IPS DF 4.7 (cell line): Measurements from ENCODE around the gene TAF1B.
"Not testable (repeated sequence)": the region's sequence is repeated elsewhere in the genome, so short reads cannot be mapped to it uniquely, and the experiment has no call there.

Experiments
- DNase-seq: peaks from one replicate; pipeline ENCODE4 v3.0.0-alpha.2; 2013; ENCODE audit warnings: low spot score; ENCODE audit errors: extremely low read depth

Gene TAF1B

DNA sequence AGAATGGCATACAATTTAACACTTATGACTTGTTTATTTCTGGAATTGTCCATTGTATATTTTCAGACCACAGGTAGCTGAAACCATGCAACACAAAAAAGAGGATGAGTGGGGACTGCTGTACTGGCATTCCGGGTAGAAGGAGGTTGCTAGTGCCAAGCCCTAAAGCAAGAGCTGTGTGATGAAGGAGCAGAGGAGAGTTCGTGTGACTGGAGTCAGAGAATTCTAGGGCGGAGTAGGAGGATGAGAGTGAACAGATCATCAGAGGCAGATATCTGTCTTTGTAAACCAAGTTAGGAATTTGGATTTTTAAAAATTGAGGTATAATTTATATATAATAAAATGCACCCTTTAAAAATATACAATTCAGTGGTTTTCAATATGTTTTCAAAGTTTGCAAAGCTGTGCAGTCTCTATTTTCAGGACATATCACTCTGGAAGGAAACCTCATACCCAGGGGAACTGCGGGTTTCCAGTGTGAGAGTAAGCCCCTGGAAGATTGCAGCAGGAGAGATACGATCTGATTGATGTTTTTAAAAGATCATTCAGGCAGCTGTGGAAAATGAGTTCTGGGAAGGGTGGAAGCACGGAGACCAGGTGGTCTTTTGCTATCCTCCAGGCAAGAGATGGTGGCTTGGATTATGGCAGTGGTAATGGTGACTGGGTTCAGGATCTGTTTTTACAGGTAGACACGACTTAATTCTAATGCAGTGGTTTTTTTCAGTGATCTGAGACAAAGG, 36.4 kb downstream of the TAF1B start:
- DNase-seq: no peak

DNA sequence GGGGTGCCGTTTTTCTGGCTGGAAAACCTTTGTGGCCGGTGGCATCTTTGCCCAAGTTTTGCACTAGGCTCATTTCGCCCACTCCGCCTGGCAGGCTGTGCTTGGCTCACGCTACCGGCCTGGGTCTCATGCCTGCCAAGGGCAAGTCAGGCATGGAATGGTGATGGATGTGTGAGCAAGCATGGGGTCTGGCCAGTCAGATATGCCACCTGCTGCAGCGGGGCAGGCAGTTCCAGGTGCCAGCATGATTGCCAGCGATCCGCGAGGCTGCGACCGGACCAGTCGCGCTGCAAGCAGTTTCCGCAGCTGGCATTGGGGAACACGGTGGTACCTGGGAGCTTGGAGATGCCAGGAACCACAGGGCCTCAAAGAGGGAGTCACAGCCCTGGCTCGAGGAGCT, 40.6 kb downstream of the TAF1B start:
- no peak for DNase-seq

DNA sequence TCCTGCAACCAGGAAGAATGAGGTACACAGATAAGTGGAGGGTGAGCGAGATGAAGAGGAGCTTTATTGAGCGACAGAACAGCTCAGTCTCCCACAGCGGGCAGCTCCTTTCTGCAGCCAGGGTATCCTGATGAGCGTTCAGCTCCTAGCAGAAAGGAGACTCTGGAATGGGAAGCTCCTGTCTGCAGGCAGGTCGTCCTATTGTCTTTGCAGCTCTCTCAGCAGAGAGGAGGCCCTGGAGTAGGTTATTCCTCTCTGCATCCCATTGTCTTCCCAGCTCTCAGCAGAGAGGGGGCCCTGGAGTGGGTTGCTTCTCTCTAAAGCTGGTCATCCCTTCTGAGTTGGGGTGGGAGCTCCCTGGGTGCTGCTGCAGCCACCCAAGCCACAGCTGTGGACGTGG, 41.2 kb downstream of the TAF1B start:
- no peak for DNase-seq

DNA sequence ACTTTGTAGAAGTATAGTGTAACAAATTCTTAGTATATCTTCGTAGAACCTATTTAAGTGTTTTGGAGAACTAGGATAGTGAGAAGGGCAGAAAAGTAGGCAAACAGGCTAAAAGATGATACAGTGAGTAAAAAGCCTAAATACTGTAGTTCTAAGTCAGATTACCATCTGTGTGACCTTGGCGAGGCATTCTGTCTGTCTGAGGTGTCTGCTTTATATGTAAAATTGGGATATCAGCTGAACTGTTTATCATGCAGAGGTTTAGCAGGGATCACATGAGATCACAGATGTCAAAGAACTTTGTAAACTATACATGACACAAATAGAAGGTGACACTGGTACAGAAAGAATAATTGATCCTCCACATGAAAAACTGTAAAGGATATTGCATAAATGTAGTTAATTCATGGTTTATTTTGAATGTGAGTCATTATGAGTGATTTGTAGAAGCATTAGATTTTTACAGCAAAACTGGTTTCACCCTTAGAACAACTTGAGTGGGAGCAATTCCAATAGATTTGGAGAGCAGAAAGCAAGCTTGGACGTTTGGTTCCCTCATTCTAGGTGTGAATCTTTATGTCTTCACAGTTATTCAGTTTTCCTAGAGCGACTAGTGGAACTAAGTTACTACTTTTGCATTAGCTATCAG, 41.9 kb downstream of the TAF1B start:
- no peak for DNase-seq

DNA sequence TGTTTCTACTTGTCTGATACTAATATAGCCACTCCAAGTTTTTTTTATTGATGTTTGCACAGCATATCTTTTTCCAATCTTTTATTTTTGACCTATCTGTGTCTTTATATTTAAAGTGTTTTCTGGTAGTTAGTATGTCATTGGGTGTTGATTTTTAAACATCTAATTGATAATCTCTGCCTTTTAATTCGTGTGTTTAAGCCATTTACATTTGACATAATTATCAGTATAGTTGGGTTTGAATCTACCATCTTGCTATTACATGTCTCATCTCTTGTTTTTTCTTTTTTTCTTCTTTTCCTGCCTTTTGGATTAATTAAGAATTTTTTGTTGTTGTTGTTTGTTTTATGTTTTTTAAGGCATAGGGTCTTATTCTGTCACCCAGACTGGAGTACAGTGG, 44.2 kb downstream of the TAF1B start:
- DNase-seq: no peak

DNA sequence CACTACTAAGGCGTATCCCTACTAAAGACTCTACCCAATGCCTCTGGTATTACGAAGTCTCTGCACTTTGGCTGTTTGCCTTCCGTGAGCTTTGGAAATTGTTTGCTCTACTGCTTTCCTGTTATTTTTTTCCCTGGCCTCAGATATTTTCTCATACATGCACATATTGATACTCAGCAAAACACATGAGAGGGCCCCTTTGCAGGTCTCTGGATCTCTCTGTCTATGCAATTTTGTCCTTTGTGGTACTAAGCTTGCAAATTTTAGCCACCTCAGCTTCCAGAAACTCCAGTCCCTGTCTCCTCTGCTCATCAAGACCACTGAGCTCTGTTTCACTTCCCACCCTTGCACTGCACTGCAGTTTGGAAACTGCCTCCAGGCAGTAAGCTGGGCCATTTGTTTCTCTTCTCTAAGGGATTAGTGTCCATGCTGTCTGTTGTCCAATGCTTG, 46.6 kb downstream of the TAF1B start:
- no peak for DNase-seq

DNA sequence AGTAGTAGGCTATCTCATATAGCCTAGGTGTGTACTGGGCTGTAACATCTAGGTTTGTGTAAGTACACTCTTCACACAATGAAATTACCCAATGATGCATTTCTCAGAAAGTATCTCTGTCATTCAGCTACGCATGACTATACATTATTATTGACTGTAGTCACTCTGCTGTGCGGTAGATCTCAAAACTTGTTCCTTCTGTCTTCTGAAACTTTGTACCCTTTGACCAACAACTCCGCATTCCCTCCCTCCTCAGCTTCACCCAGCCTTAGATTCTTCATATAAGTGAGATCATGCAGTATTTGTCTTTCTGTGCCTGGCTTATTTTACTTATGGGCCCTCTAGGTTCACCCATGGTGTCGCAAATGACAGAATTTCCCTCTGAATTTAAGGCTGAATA, 49.0 kb downstream of the TAF1B start:
- DNase-seq: no peak

DNA sequence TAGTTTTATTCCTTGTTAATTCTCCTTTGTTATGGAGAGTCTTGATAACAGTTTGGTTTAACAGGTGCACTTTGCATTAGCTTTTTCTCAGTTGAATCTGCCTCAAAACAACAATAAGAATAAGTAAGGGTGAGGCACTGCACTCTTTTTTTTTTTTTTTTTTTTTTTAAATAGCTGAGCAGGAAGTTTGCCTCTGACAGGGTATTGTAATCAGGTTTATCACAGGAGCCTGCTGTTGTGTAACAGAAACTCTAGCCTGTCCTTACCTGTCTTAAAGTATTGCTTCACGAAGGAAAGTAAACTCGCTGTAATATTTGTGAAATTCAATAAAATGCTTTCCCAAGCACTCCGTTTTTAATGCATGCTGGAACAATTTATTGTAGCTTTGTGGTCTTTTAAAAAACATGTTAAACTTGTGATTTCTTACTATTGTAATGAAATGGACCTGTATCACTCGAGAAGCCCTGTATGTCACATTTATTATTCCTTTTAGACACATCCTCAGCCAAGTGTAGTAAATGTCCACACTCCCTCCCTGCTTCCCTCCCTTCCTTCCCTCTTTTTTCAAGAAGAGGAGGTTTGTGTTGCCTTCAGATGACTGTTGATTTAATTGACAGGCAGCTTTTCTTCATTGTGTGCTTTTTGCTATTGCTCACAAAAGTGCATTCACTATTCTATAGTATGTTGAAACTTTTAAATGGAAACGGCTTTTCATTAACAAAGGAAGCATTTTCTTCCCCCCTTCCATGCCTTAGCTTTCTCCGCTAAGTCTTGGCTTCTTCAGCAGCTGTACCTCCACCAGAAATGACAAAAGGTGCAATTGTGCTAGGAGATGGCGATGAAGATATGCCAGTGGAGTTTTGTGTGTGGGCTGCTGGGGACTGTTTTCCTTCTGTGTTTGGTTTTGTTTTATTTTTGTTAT, 52.7 kb downstream of the TAF1B start:
- no peak for DNase-seq

DNA sequence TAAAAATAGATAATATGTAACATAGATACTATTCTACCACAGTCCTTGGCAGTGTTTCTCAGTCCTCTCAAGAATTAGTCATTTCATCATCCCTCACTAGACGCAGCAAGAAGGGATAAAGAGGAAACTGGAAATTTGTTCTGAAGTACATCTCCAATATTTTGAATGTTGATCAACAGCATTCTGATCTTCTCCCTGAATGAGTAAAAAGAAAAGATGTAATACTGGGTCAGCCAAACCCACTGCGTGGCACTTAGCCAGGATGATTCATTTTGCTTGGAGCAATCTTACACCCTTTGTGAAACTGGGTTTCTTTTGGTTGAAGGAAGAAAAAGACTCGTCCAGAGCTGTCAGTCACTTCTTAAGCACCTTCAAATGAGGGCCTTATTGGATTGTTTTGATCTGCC, 54.1 kb downstream of the TAF1B start:
- DNase-seq: no peak

DNA sequence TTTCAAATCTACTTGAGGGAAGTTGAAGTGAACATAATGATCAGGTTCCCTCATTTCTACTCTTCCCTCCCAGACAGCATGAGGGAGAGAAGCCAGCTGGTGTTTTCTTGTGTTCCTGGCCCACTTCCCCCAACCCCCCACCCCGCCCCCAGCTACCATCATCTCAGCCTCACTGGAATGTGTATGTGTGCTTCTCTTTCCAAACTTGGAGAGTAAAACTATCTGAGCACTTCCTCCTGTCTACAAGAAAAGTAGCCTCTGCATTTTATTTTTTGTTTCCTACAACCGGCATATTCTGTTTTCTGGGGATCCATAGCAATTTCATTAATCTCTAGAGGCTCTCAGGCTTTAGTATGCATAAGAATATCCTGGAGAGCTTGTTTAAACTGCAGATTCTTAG, 54.6 kb downstream of the TAF1B start:
- no peak for DNase-seq

DNA sequence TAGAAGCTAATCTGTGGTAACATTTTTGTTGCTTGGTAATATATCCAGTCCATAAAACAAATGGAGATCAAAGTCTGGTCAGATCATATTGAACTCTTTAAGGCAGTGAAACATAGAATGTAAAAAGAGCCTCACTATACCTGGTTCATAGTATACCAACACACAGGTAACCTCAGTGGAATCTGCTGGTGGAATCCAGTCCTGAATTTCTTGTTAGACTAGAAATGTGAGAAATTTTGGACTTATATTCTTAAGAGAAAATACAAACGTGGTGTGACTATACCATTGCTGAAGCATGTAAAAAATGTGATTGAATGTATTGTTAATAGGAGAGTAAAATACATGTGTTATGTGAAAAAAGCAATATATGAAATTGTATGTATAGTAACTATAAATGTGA, 62.1 kb downstream of the TAF1B start:
- no peak for DNase-seq

DNA sequence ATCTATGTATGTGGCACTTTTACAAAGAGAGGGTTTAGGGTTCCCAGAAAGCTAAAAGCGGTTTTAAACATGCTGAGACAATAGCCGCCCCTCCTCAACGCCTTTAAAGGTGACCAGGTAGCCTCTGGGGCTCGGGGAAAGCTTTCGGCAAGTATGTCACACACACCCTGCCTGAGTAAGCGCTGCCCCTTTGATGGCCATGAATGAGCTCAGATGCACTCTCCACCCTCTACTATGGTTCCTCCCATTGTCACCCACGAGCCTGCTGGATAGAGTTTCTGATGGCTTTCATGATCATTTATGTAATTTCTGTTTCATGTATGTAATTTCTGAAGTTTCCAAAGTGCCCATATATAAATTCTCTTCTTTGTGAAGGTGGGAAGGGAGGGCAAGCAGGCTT, 64.1 kb downstream of the TAF1B start:
- no peak for DNase-seq

DNA sequence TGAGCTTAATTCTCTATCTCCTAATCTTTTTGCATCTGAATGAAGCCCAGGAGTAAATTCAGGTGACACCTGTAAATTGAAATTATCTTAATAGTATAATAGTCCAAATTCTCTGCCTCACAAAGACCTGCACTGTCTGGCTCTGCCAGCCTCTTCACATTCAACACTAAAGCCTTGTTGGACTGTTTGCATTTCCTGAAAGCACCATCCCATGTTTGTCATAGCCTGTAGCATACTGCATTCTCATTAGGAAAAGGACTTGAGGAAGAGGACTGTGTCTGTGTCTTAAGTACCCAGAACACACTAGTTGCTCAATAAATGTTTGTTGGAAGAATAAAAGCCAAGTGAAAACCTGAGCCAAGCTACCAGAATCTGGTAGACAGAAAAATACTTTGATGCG, 65.4 kb downstream of the TAF1B start:
- no peak for DNase-seq

DNA sequence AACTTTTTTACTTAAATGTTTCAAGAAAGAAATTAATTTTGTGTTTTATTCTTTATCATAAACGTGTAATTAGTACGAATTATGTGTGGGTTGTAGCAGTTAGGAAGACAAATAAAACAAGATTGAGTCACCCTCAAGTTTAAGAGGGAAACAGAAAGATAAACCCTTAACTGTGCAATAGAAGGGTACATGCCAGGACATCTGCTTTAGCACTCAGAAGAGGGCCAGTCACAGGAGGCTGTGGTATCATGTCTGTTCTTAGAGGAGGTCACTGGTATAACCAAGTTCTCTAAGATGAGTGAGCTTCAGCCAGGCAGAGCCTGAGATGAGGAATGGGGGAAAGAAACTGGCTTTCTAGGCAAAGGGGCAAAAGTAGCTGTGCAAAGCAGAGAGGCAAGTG, 65.8 kb downstream of the TAF1B start:
- DNase-seq: no peak

DNA sequence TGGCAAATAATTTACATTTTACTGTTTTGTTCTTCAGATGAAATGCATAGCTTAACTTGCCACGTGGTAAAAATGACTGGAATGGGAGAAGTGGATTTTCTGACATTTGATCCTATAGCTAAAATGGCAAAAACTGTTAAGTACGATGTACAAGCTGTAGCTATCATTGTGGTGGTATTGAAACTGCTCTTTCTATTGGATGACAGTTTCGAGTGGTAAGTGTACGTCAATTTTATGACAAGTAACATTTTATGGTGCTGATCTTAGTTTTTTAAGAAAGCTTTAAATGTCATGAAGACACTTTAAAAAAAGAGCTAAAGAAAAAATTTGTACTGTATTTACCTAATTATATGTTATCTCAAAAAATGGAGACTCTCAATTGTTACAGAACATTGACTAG, 67.4 kb downstream of the TAF1B start:
- no peak for DNase-seq

DNA sequence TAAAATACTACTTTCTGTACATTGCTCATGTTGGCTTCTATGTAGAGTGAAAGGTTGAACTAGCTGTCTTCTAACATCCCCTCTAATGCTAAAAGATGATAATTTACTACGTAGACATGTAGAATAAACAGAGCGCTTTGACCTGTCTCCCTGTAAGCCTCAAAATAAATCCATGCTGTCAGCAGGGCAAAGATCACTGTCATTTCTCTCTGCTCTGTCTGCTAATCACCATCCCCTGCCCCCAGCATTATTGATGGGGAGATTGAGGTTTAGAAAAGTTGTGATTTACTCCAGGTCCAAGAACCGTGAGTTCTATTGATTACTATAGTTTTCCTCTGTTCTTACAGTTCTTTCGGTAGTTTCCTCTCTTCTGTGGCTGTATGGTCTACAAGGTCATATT, 69.2 kb downstream of the TAF1B start:
- no peak for DNase-seq

DNA sequence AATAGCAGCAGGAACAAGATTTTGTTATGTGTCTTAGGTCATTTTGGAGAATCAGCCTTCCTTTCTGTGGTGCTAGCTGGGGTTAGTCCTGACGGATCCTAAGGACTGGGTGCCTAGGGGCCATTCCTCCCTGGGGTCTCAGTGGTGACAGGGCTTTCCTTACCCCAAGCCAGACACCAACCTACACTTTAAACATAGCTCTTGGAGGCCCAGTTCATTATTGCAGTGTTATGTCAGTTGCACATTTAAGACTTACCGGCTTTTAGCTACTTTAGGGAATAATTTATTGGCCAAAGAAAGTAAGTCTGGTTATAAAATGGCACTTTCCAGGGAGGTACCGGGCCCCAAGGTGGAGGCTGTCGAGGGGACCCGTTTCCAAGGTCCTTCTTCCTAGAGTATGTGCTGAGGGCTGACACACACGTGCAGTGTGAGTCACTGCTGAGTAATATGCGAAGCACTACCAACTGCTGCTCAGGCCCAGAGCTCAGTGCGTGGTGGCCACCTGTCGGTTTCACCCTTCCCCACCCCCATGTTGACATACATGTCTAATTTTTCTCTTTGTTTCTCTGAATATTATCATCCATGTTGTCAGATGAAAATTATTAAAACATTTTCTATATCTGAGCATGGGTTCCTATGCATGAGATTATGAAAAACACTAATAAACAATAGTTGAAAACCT, 71.3 kb downstream of the TAF1B start:
- DNase-seq: no peak

DNA sequence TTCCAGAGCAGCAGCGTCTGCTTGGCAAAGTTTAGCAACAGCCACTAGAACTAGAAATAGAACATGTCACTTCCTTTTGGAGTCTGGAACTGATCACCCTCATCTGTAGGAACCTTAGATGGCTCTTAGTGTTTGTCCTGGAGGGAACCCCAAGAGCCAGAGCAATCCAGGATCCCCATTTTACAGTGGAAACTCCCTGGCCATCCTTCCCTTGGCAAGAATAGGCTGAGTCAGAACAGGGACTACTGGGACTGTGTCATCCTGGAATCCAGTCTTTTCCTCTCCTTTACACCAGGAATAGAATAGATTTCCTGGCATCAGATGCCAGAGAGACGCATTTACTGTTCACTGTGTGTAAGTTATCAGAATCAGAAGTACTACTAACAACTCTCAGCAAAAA, 75.0 kb downstream of the TAF1B start:
- DNase-seq: no peak

DNA sequence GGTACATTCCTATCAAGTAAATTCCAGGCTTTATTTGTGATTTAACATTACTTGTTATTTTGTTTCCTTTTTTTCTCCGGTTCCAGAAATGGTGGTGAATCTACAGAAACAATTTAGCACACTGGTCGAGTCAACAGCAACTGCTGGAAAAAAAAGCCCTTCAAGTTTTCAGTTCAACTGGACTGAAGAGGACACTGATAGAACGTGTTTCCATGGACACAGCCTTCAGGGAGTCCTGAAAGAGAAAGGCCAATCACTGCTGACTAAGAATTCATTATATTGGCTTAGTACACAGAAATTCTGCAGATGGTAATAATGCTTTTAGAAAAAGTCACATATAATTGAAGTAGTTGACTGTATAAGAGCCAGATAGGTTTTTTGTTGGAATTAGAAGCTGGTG, 76.2 kb downstream of the TAF1B start:
- DNase-seq: no peak

DNA sequence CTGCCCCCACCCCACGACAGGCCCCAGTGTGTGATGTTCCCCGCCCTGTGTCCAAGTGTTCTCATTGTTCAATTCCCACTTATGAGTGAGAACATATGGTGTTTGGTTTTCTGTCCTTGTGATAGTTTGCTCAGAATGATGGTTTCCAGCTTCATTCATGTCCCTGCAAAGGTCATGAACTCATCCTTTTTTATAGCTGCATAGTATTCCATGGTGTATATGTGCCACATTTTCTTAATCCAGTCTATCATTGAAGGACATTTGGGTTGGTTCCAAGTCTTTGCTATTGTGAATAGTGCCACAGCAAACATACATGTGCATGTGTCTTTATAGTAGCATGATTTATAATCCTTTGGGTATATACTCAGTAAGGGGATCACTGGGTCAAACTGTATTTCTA, 83.7 kb downstream of the TAF1B start:
- not testable (repeated sequence) for DNase-seq

DNA sequence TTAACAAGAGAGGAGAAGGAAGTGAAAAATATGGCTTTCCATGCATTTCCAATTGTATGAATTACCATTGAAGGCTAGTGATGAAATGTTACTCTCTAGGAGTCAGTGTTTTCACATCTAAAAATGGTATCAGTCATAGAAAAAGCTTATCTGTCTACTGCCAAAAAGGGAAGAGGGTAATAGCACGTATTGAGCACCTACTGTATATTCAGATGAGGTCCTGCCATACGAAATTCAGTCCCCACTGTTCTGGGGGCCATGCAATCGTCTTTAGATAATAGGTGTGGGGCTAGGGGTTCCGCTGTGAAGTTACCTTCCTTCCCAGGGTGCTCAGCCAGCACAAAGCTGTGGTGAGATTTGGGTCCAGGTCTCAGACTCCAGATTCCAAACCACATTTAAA, 94.0 kb downstream of the TAF1B start:
- DNase-seq: no peak

DNA sequence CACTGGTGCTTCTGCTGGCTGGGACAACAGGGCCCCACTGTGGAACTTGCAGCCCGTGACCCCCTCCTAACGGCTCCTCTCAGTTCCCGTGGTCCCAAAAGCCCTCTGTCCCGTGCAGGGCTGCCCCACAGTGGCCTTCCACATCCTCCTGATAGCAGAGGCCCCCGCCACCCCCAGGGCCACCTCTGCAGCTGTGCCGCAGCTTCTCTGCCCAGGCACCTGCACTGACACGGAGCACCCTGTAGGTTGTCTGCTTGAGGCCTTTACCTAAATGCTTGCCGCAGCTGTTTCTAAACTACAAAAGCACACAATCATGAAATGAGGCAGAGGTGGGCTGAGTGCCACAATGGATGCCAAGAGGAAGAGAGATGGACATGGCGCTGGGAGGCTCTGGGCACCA, 94.7 kb downstream of the TAF1B start:
- no peak for DNase-seq
